Measurements from ENCODE around the gene CCDC92. TPM values are rescaled to one million over a fixed set of nuclear protein-coding genes. Genes with fewer than 3 reads are reported as not detected.

The CCDC92 gene
- total and polyA plus RNA-seq, 10 of the 15 experiments (the other 5 are each of a cell fraction or from before 2014, with no cell fraction given): 0.53 to 11.8 (median 4.2) TPM

DNA sequence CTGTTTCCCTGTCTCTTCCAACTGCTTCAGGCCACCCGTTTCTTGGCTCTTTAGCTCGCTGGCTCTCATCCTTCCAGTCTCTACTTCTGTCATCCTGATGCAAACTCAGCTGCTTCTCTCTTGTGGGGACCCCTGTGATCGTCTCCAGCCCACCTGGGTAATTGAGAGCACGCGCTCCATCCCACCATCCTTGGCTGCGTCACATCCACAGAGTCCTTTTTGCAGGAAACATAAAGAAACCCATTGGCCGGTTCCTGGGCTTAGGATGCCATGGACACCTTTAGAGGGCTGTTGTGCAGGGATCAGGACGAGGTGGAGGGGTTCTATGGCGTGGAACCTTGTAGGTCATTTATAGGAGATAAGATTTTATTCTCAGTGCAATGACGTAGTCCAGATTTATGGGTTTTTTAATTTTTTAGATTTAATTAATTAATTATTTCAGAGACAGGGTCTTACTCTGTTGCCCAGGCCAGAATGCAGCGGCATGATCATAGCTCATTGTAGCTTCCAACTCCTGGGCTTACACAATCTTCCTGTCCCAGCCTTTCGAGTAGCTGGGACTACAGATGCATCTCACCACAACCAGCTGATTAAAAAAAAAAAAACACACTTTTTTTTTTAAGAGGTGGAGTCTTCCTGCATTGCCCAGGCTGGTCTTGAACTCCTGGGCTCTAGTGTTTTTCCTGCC lies 82.6 kb downstream of the CCDC92 start:
- POLR2A ChIA-PET: no interaction called here
- H3K4me1 ChIP-seq (ENCODE audit: control insufficient read depth, insufficient read depth, low read length): no peaks in the 10 kb centered on the region
- no peak for ATAC-seq

DNA sequence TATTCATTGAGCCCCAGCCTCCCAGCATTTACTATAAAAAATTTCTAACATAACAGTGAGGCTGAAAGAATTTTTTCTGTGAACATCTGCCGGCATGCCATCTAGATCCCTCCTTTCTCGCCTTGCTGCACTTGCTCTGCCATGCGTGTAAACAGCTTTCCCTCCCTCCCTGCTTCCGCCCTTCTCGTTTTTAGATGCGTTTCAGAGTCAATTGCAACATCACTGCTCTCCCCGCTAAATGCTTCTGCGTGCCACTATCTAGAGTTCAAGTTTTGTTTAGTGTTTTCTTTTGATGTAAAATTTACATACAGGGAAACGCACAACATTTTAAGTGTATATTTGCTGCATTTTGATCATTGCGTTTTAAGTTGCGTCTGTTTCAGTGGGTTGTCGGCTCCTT lies 83.6 kb downstream of the CCDC92 start:
- Histone ChIP-seq H3K36me3 (ENCODE audit: control insufficient read depth in 2 of 2, insufficient read depth in 2 of 2, low read length in 1 of 2) (no peaks in the 10 kb centered on the region), H3K27ac (ENCODE audit: control insufficient read depth, insufficient read depth) (no peak overlapping the region), H3K4me1 (ENCODE audit: control insufficient read depth, insufficient read depth, low read length) (no peaks in the 10 kb centered on the region), H3K9ac (ENCODE audit: control insufficient read depth, insufficient read depth, low read length) (no peak overlapping the region), H3K4me2 (ENCODE audit: control insufficient read depth, insufficient read depth) (no peak overlapping the region), H4K20me1 (ENCODE audit: control insufficient read depth, insufficient read depth) (no peaks in the 10 kb centered on the region), H2AFZ (ENCODE audit: control insufficient read depth, low read depth, low read length) (no peak overlapping the region), H3K79me2 (ENCODE audit: control insufficient read depth, insufficient read depth, low read length) (no peaks in the 10 kb centered on the region), H3K9me3 (replicated peaks; ENCODE audit: control insufficient read depth, insufficient read depth, low read length) (no peaks in the 10 kb centered on the region), H3K27me3 (replicated peaks in 1 of 2; ENCODE audit: control insufficient read depth in 2 of 2, insufficient read depth in 2 of 2, low read length in 1 of 2) (no peaks in the 10 kb centered on the region; a peak in 1 of 4 replicates), H3K4me3 (no peak overlapping the region)
- POLR2A ChIA-PET: no interaction called here
- BruUV-seq (replicated peaks): no TSS peak
- WGBS (ENCODE audit: insufficient coverage, insufficient replicate concordance, low lambda C conversion rate, missing lambda C conversion rate): 63% methylated on average over 12 of the region's 12 CpGs
- CTCF ChIA-PET: no interaction called here
- DNase-seq (ENCODE audit: low read depth, low spot score): no peak
- FAIRE-seq: no peak
- ATAC-seq: no peak
- SMC1A ChIA-PET (ENCODE audit: uncharacterized antibody, unreplicated experiment): no interaction called here
- intact Hi-C loops (cut with micrococcal nuclease; ENCODE audit: unreplicated experiment) (no loop called here), in situ Hi-C loops (cut with MboI) (no loop called here)
- RAD21 ChIA-PET (ENCODE audit: unreplicated experiment): no interaction called here
- TF ChIP-seq, protein P1, sequence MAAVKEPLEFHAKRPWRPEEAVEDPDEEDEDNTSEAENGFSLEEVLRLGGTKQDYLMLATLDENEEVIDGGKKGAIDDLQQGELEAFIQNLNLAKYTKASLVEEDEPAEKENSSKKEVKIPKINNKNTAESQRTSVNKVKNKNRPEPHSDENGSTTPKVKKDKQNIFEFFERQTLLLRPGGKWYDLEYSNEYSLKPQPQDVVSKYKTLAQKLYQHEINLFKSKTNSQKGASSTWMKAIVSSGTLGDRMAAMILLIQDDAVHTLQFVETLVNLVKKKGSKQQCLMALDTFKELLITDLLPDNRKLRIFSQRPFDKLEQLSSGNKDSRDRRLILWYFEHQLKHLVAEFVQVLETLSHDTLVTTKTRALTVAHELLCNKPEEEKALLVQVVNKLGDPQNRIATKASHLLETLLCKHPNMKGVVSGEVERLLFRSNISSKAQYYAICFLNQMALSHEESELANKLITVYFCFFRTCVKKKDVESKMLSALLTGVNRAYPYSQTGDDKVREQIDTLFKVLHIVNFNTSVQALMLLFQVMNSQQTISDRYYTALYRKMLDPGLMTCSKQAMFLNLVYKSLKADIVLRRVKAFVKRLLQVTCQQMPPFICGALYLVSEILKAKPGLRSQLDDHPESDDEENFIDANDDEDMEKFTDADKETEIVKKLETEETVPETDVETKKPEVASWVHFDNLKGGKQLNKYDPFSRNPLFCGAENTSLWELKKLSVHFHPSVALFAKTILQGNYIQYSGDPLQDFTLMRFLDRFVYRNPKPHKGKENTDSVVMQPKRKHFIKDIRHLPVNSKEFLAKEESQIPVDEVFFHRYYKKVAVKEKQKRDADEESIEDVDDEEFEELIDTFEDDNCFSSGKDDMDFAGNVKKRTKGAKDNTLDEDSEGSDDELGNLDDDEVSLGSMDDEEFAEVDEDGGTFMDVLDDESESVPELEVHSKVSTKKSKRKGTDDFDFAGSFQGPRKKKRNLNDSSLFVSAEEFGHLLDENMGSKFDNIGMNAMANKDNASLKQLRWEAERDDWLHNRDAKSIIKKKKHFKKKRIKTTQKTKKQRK (IDR thresholded peaks at IDR 0.05; ENCODE audit: low read depth, low read length): no peak
- TF ChIP-seq, protein P2, sequence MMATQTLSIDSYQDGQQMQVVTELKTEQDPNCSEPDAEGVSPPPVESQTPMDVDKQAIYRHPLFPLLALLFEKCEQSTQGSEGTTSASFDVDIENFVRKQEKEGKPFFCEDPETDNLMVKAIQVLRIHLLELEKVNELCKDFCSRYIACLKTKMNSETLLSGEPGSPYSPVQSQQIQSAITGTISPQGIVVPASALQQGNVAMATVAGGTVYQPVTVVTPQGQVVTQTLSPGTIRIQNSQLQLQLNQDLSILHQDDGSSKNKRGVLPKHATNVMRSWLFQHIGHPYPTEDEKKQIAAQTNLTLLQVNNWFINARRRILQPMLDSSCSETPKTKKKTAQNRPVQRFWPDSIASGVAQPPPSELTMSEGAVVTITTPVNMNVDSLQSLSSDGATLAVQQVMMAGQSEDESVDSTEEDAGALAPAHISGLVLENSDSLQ (IDR thresholded peaks at IDR 0.05): no peak
- TF ChIP-seq, protein P3, sequence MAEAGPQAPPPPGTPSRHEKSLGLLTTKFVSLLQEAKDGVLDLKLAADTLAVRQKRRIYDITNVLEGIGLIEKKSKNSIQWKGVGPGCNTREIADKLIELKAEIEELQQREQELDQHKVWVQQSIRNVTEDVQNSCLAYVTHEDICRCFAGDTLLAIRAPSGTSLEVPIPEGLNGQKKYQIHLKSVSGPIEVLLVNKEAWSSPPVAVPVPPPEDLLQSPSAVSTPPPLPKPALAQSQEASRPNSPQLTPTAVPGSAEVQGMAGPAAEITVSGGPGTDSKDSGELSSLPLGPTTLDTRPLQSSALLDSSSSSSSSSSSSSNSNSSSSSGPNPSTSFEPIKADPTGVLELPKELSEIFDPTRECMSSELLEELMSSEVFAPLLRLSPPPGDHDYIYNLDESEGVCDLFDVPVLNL (IDR thresholded peaks at IDR 0.05; ENCODE audit: low read depth, low read length): no peak
- TF ChIP-seq ZNF24 (IDR thresholded peaks at IDR 0.05) (no peak), ZBED1 (IDR thresholded peaks at IDR 0.05; ENCODE audit: borderline replicate concordance) (no peak), SUZ12 (IDR thresholded peaks at IDR 0.05; ENCODE audit: unreplicated experiment) (no peak), CBX5 (IDR thresholded peaks at IDR 0.05; ENCODE audit: low read depth) (no peak), NFIC (IDR thresholded peaks at IDR 0.05; ENCODE audit: low read depth, low read length) (no peak)

More for the DNA sequence above, 82.6 kb downstream of the CCDC92 start:
- TF ChIP-seq, protein P4, sequence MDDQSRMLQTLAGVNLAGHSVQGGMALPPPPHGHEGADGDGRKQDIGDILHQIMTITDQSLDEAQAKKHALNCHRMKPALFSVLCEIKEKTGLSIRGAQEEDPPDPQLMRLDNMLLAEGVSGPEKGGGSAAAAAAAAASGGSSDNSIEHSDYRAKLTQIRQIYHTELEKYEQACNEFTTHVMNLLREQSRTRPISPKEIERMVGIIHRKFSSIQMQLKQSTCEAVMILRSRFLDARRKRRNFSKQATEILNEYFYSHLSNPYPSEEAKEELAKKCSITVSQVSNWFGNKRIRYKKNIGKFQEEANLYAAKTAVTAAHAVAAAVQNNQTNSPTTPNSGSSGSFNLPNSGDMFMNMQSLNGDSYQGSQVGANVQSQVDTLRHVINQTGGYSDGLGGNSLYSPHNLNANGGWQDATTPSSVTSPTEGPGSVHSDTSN (IDR thresholded peaks at IDR 0.05; ENCODE audit: insufficient replicate concordance, low read depth, low read length): no peak
- no peaks in the 10 kb centered on the region for H3K79me2 ChIP-seq (ENCODE audit: control insufficient read depth, insufficient read depth, low read length)
- H3K27me3 ChIP-seq (replicated peaks in 1 of 2; ENCODE audit: control insufficient read depth in 2 of 2, insufficient read depth in 2 of 2, low read length in 1 of 2): no peaks in the 10 kb centered on the region; a peak in 1 of 4 replicates
- no peaks in the 10 kb centered on the region for H4K20me1 ChIP-seq (ENCODE audit: control insufficient read depth, insufficient read depth)
- no peak overlapping the region for H3K4me2 ChIP-seq (ENCODE audit: control insufficient read depth, insufficient read depth)
- H2AFZ ChIP-seq (ENCODE audit: control insufficient read depth, low read depth, low read length): no peak overlapping the region
- ChIA-PET RAD21 (ENCODE audit: unreplicated experiment) (no interaction called here), CTCF (interaction anchor here (0.7 kb wide), 2 partner anchors 13 to 16 kb away, joined by 3 read pairs; no protein-coding TSS in a partner anchor), SMC1A (ENCODE audit: uncharacterized antibody, unreplicated experiment) (no interaction called here)
- WGBS (ENCODE audit: insufficient coverage, insufficient replicate concordance, low lambda C conversion rate, missing lambda C conversion rate): 28% methylated on average over 12 of the region's 12 CpGs
- DNase-seq (ENCODE audit: low read depth, low spot score): no peak
- in situ Hi-C loops (cut with MboI): no loop called here
- H3K27ac ChIP-seq (ENCODE audit: control insufficient read depth, insufficient read depth): no peak overlapping the region
- BruUV-seq (replicated peaks): no TSS peak
- H3K36me3 ChIP-seq (ENCODE audit: control insufficient read depth in 2 of 2, insufficient read depth in 2 of 2, low read length in 1 of 2): no peaks in the 10 kb centered on the region
- intact Hi-C loops (cut with micrococcal nuclease; ENCODE audit: unreplicated experiment): no loop called here
- no peaks in the 10 kb centered on the region for H3K9me3 ChIP-seq (replicated peaks; ENCODE audit: control insufficient read depth, insufficient read depth, low read length)
- no peak for FAIRE-seq
- no peak overlapping the region for H3K9ac ChIP-seq (ENCODE audit: control insufficient read depth, insufficient read depth, low read length)
- H3K4me3 ChIP-seq: no peak overlapping the region

Measured in GM12878 (cell line).